Right lung (tissue), 5 donors: ENCODE data around the gene POU2AF1. TPM values are rescaled to one million over a fixed set of nuclear protein-coding genes. Genes with fewer than 3 reads are reported as not detected.

Experiments used
- DNase-seq, 2 donors: peaks; one replicate each; pipeline ENCODE4 v3.0.0-alpha.2; 2013
- polyA plus RNA-seq, 5 donors: library from polyadenylated mRNA; unstranded; fragments of 120-200 nt; gene quantifications; one replicate each; pipeline versions ENCODE4 v1.2.1 to v1.2.3, GENCODE V29; 2013; ENCODE audit warnings: inconsistent platforms in 1 of 5, low replicate concordance in 1 of 5; ENCODE audit not compliant: insufficient read length in 5 of 5, insufficient read depth in 1 of 5

Gene POU2AF1
- polyA plus RNA-seq, 5 donors, result 0.33 to 1.1 (median 0.91) TPM

DNA sequence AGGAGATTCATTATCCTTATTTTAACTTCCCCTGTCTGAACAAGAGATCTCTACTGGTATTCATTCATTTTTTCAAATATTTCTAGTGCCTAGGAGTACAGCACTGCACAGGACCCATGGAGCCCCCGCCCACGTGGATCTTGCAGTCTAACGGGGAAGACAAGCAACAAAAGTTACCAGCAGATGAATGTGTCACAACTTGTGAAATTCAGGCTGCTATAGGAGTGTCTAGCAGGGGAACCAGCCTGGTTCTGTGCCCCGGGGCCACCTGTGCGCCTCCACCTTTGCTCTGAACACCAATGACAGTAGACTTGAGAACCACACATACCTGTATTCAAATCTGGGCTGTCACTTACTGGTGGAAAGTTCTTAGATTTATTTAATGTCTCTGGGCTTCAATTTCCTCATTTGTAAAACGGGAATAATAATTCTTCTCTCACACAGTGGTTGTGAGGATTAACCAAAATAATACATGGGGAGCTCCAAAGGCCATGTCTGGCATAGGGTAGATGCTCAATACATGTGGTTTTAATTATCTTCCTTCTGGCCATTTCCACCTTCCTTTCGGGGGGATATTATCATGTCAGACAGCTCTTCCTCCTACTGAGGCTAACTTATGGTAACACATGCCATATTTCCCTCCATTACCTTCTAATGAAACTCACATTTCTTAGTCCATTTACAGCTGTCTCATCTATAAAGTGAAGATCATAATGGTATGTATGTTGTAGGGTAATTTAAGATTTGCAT lies 17.8 kb downstream of the POU2AF1 start:
- no peak for DNase-seq

DNA sequence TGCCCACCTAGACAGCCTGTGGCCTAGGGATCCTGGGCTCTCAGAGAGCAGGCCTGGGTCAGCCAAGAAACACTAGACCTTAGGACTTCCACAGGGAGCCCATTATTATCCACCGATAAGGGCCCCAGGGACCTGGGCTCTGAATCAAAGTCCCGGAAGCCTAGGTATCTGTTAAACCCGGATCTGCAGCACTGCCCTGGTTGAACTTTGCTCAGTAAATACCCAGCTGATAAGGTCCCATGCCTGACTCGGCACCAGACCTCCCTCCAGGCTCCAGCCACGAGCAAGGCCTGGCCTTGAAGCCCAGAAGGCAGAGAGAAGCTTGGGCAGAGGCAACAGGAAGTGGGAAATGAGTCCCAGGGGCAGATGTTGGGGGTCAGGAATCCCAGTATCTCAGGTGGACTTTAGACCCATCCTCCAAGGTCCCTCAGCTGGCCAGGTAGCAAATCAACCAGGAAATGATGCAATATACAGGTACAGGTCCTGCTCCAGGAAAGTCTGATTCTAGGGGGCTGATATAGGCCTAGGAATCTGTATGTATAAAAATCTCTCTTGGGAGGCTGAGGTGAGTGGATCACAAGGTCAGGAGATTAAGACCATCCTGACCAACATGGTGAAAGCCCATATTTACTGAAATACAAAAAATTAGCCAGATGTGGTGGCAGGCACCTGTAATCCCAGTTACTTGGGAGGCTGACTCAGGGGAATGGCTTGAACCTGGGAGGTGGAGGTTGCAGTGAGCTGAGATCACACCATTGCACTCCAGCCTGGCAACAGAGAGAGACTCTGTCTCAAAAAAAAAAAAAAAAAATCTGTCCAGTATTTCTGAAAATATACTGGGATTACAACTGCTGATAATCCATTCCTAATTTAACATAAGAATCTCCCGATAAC lies 18.7 kb downstream of the POU2AF1 start:
- no peak for DNase-seq

DNA sequence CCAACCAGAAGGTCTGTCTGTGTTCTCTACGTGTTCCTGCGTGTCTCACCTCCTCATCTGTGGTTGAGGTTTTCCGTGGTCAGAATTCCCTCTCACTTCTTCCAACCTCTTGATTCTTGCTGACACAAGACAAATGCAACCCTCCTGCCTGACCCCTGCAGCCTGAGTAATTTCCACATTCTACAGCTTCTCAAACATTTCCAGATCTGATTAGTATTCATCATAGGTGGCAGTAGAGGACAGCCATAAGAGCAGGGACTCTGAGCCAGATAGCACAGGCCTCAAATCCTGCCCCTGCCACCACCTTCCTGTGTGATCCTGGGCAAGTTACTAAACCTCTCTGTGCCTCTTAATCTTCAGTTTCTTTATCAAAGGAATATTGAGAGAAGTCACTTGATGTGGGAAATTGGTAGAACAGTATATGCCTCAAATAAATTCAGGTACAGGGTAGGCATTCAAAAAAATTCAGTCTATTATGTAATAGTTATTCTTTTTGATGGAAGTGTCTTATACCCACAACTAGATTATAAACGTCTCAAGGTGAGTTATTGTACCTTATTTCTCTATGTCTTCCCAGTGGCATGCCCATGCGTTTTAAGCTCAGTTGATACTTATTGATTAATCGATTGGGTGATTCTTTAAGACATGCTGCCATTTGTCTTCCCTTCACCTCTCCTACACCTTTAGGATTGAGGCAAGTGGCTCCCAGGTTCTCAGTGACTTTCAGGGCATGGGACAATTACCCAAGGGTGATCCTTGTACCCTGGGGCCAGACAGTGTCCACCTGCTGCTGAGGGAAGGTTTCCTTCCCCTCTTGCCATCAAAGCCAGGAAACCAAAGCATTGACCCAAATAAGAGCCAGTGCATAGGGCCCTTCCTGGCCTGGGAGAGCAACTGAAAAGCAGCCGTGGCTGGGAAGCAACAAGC lies 19.6 kb downstream of the POU2AF1 start:
- no peak for DNase-seq

DNA sequence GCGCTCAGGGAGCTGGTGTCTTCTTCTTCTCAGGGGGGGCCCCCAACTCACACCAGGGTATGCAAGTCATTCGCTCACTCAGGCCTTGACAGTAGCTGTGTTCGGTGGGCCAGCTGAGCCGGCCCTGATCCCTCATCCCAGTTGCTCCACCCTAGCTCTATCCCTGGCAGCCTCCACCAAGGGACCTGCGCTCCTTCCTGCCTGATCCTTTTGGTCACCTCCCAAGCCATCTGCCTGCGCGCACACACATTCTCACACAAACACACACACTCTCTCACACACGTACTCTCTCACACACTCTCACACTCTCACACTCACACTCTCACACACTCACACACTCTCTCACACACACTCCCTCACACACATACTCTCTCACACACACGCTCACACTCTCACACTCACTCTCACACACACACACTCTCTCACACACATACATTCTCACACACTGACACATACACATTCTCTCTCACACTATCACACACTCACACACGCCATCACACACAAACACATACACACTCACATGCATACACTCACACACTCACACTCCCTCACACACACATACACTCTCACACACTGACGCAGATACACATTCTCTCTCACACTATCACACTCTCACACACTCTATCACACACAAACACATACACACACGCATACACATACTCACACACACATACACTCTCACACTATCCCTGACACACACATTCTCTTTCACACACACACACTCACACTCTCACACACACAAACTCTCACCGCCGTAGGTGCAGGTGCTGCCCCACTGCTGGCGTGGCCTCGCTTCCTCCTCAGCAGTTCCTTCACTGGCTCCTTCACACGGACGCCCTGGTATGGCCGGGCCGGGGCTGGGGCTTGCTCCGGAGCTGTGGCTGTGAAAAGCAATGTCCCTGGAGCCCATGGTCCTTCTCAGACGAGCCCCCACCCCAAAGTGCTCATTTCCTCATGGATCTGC lies 20.8 kb downstream of the POU2AF1 start:
- DNase-seq, result no peak

DNA sequence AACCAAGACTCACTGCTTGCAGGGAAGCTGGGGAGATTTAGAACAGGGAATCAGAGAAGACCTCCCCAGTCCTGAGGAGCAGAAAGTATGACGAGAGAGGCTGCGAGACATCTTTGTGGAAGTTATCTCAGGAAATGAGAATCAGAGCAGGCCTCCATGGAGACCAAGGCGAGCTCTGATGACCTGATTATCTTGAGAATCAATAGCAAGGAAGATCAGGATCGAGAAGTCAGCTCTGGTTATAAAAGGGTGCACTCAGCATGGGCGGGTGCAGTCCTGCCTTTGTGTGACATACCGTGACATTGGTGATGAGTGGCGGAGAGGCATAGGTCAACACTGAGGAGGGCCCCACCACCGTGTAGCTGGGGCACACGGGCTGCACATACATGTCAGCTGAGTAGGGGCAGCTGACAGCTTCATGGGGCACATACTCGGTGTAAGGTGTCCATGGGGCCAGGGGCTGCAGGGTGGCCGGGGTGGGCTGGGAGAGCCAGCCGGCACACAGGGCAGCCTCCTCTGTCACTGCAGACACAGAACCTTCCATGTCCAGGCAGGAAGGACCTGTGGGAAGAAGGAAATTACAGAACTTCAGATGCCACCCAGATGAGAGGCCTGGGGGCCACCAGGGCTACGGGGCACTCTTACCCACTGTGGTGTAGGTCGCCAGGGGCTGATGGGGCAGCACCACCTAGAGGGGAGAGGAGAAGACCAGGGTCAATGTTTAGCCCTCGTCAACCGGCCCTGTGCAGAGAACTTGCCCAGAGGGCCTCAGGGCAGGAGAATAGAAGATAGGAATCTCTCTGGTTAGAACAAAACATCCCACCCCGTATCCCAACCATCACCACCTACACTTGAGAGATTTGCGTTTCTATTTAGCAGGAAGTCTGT lies 21.7 kb downstream of the POU2AF1 start:
- DNase-seq, result no peak

DNA sequence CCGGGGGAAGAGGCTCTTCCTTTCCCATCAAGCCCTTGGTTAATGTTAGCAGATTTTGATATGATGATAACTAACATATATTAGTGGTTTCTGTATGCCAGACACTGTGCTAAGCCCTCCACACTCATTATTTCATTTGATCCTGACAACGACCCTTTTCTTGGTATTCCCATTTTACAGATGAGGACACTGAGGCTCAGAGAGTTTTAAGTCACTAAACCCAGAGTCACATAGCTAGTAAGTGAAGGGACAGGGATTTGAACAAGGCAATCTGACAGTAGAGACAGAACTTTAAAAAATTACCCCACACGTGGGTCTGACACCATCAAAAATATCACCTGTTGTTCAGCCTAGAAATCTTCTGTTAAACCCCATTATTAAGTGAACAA lies 22.4 kb downstream of the POU2AF1 start:
- no peak for DNase-seq

DNA sequence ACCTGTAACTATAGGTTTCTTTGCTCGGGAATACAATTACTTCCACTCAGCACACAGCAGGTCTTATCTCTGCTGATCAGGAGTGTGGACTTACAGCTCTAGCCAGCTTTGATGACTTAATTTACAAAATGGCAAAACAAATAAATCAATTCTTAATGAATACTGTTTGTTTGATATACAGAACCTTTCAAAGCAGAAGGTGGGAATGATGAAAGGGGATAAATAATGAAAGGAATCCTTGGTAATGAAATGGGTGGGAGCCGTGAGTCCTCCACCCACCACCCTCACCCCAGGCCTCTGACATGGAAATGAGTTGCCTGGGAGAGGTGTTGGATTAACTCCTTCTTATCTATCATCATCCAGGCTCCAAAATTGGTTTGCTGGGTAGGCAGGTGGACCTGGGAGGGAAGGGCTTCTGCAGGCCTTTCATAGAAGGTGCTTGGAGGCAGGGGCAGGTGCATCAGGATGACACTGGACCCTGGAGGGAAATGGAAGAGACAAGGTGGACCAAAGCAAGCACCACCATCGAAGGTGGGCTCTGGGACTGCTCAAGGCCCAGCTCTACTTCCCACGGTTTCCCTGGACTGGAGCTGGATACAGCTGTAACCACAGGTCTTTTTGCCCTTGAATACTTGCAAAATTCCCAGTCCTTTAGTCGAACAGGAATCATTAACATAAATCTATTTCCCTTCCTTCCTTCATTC lies 23.0 kb downstream of the POU2AF1 start:
- DNase-seq, result no peak

DNA sequence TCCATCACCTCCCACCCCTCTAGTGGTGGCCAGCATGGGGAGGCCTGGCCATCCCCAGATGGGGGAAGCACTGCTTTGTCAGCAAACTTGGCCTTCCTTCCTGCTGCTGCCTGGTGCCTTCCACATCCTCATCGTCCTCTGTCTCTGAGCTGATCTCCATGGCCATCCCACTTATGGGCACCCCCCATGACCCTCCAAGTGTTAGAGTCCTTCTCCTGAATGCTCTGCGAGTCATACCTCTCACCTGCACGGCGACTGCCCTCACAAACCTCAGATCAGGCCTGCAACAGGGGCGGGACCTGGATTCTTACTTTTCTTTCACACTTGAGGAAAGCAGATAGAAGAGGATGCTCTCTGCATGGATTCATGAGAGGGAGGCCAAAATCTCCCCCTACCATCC lies 24.0 kb downstream of the POU2AF1 start:
- DNase-seq, result no peak

DNA sequence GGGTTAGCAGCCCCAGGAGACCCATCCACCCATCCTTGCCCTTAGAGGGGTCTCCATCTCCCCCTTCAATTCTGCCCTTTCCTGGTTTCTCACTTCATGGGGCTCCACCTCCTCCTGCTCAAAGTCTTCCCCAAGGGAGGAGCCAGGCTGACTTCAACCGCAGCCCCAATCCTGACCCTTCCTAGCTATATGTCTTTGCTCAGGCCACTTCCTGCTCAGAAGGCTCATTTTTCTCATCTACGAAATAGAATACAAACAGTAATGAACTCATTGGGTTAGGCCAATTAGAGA lies 24.5 kb downstream of the POU2AF1 start:
- DNase-seq, result no peak

DNA sequence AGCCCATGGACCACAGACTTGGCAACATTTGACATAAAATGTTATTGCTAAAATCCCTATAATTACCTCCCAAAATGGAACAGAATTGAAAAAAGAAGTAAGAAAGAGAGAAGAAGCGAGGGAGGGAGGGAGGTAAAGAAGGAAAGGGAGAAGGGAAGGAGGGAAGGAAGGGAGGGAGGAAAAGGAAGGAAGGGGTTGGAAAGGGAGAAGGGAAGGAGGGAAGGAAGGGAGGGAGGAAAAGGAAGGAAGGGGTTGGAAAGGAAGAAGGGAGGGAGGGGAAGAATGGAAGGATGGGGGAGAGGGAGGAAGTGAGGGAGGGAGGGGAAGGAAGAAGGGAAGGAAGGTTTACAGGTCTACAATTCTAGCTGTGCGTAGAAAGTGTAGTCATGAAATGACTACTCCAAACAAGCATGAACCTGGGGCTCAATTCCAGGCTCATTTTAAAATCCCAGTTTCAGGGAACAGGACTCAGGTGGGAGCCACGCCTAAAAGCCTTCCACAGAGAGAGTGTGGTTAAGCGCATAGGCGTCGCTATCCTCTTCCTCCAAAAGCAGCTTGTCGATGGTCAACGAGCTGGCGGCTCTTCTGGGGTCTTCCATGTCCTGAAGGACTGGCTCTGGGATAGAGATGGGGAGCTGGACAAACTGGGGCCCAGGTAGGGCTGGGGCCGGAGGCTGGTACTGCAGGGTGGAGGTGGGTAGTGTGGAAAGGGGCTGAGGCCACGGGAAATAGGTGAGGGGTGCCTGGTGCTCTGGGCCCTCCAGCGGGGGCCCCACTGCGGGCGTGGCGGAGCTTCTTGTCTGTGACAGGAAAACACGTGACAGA lies 25.1 kb downstream of the POU2AF1 start:
- DNase-seq, result no peak

DNA sequence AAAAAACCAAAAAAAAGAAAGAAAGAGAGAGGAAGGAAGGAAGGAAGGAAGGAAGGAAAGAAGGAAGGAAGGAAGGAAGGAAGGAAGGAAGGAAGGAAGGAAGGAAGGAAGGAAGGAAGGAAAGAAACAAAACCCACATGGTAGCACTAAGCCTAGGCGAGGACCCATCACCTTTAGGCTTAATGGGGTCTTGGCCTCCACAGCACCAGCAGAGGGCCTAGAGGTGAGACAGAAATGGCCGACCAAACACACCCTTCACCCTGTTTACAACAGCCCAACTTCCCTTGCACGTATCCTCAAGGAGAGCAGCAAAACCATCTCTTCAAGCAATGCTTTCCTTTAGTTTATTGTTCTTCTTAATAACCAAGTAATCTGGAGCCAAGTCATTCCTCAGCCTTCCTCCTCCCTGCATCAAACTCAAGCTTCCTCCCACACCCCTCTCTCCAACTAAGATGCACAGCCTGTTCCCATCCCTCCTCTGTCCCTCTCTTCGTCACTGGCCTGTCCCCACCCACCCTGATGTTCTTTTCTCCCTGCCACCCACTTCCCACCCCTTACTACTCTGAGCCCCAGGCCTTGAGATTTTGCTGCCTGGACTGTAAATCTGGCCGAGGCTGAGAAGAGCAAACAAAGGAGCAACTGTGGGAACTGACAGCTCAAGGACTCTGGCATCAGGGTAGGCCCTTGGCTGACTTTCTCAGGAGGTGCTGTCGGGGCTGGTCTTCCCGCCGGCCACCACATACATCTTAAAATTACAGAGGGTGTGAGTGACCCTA lies 26.0 kb downstream of the POU2AF1 start:
- no peak for DNase-seq

DNA sequence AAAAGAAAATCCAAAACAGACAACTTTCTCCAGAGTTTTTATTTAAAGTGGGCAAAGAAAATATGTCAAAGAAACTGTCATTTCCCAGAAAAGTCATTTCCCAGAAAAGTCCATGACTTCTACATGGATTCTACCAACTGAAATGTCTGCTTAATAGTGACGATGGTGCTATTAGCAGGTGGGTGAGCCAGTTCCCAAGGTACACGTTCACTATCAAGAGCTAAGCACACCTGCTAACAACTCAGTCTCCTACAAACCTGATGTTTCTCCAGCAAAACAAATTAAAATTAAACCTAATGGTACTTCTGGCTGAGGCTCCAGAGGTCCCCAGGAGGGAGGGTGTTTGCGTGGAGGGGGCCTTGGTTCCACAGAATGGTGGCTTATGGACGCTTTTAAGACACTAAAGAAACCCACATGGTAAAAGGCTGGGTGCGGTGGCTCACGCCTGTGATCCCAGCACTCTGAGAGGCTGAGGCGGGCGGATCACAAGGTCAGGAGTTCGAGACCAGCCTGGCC lies 26.8 kb downstream of the POU2AF1 start:
- DNase-seq, result no peak

DNA sequence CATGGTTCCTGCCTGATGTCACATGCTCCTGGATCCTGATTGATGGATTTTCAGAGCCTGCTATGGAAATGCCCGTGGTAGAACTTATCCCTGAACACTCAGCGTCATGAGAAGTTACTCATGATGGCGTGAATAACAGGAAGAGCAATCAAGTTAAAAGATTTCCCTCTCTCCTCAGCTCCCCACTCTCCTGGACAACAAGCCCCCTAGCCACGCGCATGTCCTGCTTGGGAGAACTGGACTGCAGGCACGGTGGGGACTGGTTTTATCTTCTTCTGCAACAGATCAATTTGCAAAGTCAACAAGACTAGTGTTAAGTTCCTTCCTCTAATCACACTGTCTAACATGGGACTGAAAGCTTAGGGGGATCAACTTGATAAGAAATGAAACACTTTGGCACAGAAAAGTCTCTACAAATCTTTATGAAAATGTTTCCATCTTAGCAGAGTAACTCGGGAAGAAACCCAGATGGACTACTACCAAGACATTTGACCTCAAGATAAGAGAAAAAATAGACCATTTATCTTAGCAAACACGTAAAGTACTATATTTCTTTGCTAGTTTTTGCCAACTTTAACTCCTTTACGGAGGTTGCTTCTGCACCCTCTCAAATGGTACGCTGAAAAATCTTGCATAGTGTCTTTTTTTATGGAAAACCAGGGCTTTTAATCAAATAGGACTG lies 27.6 kb downstream of the POU2AF1 start:
- DNase-seq, result no peak

DNA sequence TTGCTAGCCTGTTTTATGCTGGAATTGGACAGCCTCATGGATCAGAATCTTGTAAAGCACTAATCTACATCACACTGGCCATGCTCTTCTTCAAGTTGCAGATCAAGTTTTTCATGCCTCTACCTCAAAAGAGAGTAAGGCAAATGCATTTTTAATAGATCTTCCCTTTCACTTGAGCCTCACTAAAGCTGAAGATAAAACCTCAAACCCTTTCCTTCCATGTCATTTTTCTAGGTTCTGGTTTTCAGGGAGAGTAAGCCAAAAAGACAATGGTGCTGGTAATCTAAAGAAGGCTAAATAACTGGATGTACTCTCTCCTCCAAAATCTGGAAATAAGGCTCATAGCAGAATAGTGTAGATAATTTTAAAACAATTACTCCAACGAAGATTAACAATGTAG lies 28.3 kb downstream of the POU2AF1 start:
- DNase-seq, result no peak

DNA sequence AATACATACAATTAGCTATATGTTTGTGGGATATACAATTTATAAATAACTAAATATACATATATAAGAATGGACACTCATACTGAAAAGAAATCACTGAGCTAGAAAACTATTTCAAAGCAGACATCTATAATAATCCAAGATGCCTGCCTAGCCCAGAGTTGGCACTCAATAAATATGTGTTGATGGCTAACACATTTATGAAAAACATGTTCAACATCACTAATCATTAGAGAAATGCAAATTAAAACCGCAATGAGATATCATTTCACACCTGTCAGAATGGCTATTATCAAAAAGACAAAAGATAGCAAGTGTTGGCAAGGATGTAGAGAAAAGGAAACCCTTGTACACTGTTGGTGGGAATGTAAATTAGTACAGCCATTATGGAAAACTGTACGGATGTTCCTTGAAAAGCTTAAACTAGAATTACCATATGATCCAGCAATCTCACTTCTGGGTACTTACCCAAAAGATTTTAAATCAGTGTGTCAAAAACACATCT lies 29.8 kb downstream of the POU2AF1 start:
- DNase-seq, result no peak

DNA sequence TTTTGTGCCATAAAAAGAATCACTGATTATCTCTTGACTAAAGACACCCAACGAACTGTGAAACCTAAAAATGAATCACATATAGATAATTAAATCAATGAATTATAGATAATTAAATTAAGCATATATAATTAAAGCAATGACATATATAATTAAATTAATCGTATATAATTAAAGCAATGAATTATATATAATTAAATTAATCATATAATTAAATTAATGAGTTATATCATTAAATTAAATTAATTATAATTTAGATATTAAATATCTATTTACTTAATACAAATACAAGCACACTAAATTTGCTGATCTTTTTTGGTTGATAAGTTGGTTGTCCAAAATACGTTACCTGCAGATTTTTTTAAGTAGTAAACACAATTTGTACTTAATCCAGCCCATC lies 30.9 kb downstream of the POU2AF1 start:
- no peak for DNase-seq

DNA sequence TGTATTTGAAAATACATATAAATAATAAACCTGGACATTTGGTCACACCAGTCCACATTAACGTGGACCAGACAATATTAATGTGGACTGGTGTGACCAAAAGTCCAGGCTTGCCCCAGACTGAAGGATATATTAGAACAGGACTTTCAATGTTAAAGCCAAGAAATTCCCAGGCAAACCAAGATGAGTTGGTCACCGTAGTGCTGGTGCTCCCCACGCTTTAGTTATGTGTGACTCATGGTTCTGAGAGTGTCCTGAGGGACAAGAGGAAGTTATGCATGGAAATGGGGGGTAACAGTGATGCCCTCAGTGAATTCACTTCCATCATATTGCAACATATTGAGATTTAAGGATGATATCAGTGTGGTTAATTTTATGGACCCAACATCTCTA lies 31.4 kb downstream of the POU2AF1 start:
- DNase-seq, result no peak
